Sciatic nerve (tissue), 2 donors: ENCODE results near the gene SLC5A4. TPM values are rescaled to one million over a fixed set of nuclear protein-coding genes. Genes with fewer than 3 reads are reported as not detected.
A peak's percentile ranks its signal among the peaks of the same experiment; 100 is the strongest.
"Not testable (repeated sequence)": the region's sequence is repeated elsewhere in the genome, so short reads cannot be mapped to it uniquely, and the experiment has no call there.

Experiments
- ATAC-seq: fragments of 200-7000 bp; cut with Tn5 transposase; one replicate; pipeline ENCODE4 v1.9.1; 2020; ENCODE audit warnings: mild to moderate bottlenecking, moderate library complexity
- DNase-seq: peaks from one replicate; pipeline ENCODE4 v3.0.0-alpha.2; 2020; ENCODE audit warnings: low spot score
- intact Hi-C: fragments of 100-400 bp; cut with DNase I; formaldehyde crosslinking; loops from one replicate; pipeline ENCODE4 v1.14.2; 2022
- total RNA-seq: library from RNA; stranded (reverse); fragmentation: NEBNext Ultra II Directional; extraction: Animal tissue kit (Norgen Biotek cat#: 25700); gene quantifications from one replicate; pipeline ENCODE4 v1.2.1, GENCODE V29; 2021
- donor health status: DM: no; HTN: no; CAD: no.
- donor health status: DM: no; HTN: no; CAD: no.

The SLC5A4 gene
- total RNA-seq, 1 donor from 2014 or later: 1.1 TPM

DNA sequence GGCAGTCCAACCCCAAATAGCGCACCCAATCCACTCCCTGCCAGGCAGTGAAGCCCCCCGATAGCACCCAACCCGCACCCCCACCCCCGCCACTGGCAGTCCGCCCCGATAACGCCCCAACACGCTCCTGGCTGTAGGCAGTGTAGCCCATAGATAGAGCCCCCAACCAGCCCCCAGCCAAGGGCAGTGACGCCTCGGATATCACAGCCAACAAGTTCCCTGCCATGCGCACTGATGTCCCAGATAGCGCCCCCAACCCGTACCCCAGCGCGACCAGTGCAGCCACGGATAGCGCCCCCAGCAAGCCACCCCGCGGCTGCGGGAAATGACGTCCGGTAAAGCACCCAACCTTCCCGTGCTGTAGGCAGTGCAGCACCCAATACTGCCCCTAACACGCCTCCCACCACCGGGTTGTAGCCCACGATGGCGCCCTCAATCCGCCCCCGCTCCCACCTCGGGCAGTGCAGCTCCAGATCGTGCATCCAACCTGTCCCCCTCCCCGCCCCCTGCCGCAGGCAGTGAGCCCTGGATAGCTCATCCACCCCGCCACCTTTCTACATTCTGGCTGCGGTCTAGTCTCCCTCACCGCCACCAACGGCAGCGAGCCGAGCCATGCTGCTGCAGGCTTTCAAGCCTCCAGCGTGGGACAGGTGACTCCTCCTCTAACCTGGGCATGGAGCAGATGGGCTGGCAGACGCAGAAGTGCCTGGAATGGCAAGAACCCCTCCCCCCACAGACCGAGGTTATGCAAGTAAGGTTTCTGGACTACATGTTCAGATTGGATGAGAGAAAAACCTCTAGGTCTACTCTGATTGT, 50.9 kb downstream of the SLC5A4 start:
- DNase-seq (no peak), ATAC-seq (no peak)
- intact Hi-C loops: no loop called here

GRCh38 chr22:32203181-32204039, 51.7 kb downstream of the SLC5A4 start:
- DNase-seq (no peak), ATAC-seq (no peak)
- intact Hi-C loops: no loop called here

DNA sequence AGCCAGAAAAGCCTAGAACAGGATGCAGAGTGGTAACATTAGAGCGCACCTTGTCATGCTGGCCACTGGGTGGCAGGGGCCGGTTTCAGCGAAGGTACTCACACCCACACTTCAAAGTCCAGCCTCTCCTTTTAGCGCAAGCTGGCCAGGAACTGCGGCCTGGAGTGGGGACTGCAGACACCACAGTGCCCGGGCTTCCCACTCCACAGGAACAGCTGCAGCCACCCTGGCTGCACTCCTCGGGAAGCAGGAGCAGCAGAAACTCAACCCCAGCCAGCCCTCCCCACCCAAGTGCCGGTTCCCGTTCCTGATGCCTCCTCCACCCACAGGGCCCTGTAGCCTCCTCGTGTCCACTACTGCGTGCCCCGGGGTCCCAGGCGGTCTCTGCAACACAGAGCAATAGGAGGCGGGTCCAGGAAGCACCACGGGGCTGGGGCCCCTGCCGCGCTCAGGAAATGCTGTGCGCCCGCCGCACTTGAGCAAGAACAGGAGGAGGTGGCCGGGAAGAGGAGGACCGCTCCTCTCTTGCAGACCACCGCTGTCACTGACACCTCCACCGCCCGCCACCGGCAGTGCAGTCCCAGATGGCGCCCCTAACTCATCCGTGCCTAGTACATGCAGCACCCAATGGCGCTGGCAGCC, 52.5 kb downstream of the SLC5A4 start:
- DNase-seq: no peak
- intact Hi-C loops: no loop called here
- peak; percentile 20 for ATAC-seq

DNA sequence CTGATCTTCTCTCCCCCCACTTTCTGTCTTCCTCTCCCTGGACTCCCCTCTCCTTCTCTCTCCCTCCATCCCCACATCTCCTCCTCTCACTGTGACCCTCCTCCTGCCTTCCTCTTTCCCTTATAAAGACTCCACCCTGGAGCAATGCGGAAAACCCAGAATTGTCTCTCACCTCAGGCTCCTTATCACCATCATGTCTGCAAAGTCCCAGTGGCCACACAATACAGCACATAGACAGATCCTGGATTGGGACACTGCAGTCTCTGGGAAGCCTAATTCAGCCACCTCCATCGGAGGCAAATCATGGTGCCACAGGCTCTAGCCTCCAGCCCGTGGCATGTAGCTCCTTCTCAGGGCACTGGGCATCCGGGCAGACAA, 53.0 kb downstream of the SLC5A4 start:
- DNase-seq: no peak
- intact Hi-C loops: no loop called here

DNA sequence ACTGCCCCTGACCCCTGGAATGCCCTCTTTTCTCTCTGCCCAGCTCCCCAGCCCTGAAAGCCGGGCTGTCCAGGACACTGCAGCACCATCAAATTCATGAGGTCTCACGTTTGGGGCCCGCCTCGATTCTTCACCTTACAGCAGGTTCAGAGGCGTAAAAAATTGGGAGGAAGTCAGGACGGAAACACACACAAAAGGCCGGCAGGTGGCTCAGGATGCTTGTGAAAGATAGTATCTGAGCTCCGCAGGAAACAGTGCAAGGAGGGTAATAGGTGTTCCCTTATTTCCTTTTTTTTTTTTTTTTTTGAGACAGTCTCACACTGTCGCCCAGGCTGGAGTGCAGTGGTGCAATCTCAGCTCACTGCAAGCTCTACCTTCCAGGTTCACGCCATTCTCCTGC, 54.4 kb downstream of the SLC5A4 start:
- intact Hi-C loops: no loop called here
- DNase-seq (no peak), ATAC-seq (no peak)

More for the DNA sequence above, 53.0 kb downstream of the SLC5A4 start:
- no peak for ATAC-seq

DNA sequence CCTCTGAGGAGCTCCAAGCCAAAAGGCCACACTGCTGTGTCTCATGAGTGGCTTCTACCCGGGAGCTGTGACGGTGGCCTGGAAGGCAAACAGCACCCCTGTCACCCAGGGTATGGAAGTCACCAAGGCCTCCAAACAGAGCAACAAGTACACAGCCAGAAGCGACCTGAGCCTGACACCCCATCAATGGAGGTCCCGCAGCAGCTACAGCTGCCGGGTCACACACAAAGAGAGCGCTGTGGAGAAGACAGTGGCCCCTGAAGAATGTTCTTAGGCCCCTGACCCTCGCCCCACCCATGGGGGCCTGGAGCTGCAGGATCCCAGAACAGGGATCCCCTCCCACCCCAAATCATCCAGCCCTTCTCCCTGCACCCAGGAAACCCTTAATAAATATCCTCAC, 55.2 kb downstream of the SLC5A4 start:
- no peak for ATAC-seq
- DNase-seq: no peak
- intact Hi-C loops: no loop called here

- ATAC-seq (no peak), DNase-seq (no peak)
- intact Hi-C loops: no loop called here
These were observed 55.8 kb downstream of the SLC5A4 start for GRCh38 chr22:32199341-32199740.

- intact Hi-C loops, DNase-seq, ATAC-seq: not testable (repeated sequence)
These were observed 57.5 kb downstream of the SLC5A4 start for GRCh38 chr22:32197553-32198226.

- DNase-seq, intact Hi-C loops, ATAC-seq: not testable (repeated sequence)
These were observed 59.2 kb downstream of the SLC5A4 start for GRCh38 chr22:32195900-32196299.

- DNase-seq, intact Hi-C loops, ATAC-seq: not testable (repeated sequence)
These were observed 61.8 kb downstream of the SLC5A4 start for GRCh38 chr22:32193346-32193745.

GRCh38 chr22:32191021-32191420, 64.1 kb downstream of the SLC5A4 start:
- intact Hi-C loops, DNase-seq, ATAC-seq: not testable (repeated sequence)

- intact Hi-C loops: no loop called here
- ATAC-seq: no peak
- no peak for DNase-seq
These were observed 69.3 kb downstream of the SLC5A4 start for GRCh38 chr22:32185821-32186220.

- ATAC-seq (no peak), DNase-seq (no peak)
- intact Hi-C loops: no loop called here
These were observed 71.5 kb downstream of the SLC5A4 start for GRCh38 chr22:32183625-32184024.

- intact Hi-C loops: no loop called here
- DNase-seq (no peak), ATAC-seq (no peak)
These were observed 74.1 kb downstream of the SLC5A4 start for GRCh38 chr22:32181043-32181442.

DNA sequence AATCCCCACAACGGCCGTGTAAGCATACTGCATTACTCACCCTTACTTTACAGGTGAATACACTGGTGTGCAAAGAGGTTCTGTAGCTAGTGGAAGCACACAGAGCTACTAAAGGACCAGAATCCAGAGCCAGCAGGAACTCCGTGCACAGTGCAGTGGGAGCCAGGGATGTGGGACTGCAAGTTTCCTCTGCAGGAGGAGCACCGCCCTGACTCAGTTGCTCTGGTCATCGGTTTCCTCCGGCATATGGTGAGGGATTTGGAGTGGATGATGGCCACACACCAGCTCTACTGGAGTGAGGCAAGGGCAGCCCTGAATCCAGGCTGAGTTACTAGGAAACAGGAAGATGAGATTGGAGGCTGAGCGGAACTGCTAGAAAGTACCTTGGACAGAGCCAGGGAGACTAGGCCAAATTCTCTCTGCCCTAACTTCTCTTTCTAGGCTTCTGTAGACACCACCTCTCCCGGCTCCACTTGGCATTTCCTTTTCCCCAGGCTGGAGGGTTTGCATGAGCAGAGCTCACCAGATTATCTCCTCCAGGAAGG, 77.9 kb downstream of the SLC5A4 start:
- DNase-seq (no peak), ATAC-seq (no peak)
- intact Hi-C loops: no loop called here

- no peak for ATAC-seq
- intact Hi-C loops: no loop called here
- DNase-seq: no peak
These were observed 79.2 kb downstream of the SLC5A4 start for GRCh38 chr22:32175683-32176644.

DNA sequence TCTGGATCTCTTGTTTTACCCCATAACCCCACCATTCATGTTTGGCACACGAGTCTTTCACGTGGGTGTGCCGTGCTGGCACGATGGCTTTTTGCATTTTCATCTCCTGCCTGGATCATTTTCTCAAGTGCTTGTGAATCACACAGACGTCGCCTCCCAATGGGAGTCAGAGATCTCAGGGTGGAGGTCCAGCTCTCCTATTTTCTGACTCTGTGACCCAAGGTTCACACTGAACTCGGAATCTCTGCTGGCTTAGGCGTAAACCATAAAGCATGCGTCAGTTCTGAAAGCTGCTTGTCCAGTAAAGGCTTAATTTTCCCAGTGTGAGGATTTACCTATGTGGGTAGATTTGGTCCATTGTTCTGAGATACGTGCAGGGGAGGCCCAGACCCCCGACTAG, 80.0 kb downstream of the SLC5A4 start:
- DNase-seq: no peak
- ATAC-seq: no peak
- intact Hi-C loops: no loop called here
